ENCODE measurements around the gene CES4A. TPM values are rescaled to one million over a fixed set of nuclear protein-coding genes. Genes with fewer than 3 reads are reported as not detected.
A peak's percentile ranks its signal among the peaks of the same experiment; 100 is the strongest.
"Not testable (repeated sequence)": the region's sequence is repeated elsewhere in the genome, so short reads cannot be mapped to it uniquely, and the experiment has no call there.

CES4A gene
- total RNA-seq, 1 experiment from 2014 or later = 0.45 TPM

DNA sequence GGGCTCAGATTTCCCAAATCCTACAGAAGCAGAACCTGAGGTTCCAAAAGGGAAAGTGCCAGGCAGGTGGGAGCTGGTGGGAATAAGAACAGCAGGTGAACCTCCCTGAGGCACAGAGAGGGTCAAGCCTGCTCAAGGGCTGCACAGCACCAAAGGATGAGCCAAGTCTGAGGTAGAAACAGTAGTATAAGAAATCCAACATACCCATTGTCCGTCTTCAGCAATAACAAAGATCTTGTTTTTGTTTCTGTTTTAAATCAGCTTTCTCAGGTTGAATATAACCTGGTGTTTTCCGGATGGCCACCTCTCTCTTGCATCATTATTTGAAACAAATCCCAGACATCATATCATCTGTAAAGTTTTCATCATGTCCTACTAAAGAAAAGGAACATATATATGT, 38.0 kb upstream of the CES4A start:
- H3K36me3 ChIP-seq (replicated peaks; ENCODE audit: control insufficient read depth, insufficient read depth, low read length) = no peaks in the 10 kb centered on the region
- peaks cover 26% of the 10 kb centered on the region; the same call in 1 of the 2 replicates for H3K27me3 ChIP-seq (ENCODE audit: control insufficient read depth, insufficient read depth, low read length)
- H3K4me3 ChIP-seq (ENCODE audit: insufficient read depth, low read depth, low read length) = no peak overlapping the region
- no peak for DNase-seq

GRCh38 chr16:66950971-66951790, 37.2 kb upstream of the CES4A start:
- DNase-seq = no peak
- no peak overlapping the region for H3K4me3 ChIP-seq (ENCODE audit: insufficient read depth, low read depth, low read length)

DNA sequence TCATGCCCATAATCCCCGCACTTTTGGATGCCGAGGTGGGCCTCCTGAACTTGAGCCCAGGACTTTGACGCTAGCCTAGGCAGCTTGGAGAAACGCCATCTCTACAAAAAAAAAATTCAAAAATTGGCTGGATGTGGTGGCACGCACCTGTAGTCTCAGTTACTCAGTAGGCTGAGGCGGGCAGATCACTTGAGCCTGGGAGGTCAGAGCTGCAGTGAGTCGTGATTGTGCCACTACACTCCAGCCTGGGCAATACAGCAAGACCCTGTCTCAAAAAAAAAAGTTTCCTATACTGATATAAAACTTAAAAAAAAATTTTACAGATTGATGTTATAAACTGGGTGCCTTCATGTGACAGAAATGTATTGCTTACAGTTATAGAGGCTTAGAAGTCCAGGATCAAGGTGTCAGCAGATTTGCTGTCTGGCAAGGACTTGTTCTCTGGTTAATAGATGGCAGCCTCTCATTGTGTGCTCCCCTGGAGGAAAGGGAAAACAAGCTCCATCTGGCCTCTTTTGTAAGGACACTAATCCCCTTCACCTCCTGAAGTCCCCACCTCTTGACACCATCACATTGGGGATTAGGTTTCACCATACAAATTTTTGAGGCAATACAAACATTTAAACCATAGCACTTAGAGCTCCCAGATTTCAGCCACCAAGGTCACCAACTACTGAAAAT, 35.8 kb upstream of the CES4A start:
- H3K4me3 ChIP-seq (ENCODE audit: insufficient read depth, low read depth, low read length) = no peak overlapping the region
- no peak for DNase-seq
- no peaks in the 10 kb centered on the region for H3K36me3 ChIP-seq (replicated peaks; ENCODE audit: control insufficient read depth, insufficient read depth, low read length)
- H3K27me3 ChIP-seq (ENCODE audit: control insufficient read depth, insufficient read depth, low read length) = peaks cover 22% of the 10 kb centered on the region; the same call in 1 of the 2 replicates

More at GRCh38 chr16:66950971-66951790, 37.2 kb upstream of the CES4A start:
- Histone ChIP-seq H3K36me3 (replicated peaks; ENCODE audit: control insufficient read depth, insufficient read depth, low read length) (no peaks in the 10 kb centered on the region), H3K27me3 (ENCODE audit: control insufficient read depth, insufficient read depth, low read length) (peaks cover 26% of the 10 kb centered on the region; the same call in 1 of the 2 replicates)

GRCh38 chr16:66953462-66954096, 34.8 kb upstream of the CES4A start:
- Histone ChIP-seq H3K36me3 (replicated peaks; ENCODE audit: control insufficient read depth, insufficient read depth, low read length) (no peaks in the 10 kb centered on the region), H3K27me3 (ENCODE audit: control insufficient read depth, insufficient read depth, low read length) (peaks cover 12% of the 10 kb centered on the region; the same call in 1 of the 2 replicates), H3K4me3 (ENCODE audit: insufficient read depth, low read depth, low read length) (no peak overlapping the region)
- no peak for DNase-seq

- Histone ChIP-seq H3K4me3 (ENCODE audit: insufficient read depth, low read depth, low read length) (no peak overlapping the region), H3K27me3 (ENCODE audit: control insufficient read depth, insufficient read depth, low read length) (peaks cover 6% of the 10 kb centered on the region; the same call in 1 of the 2 replicates), H3K36me3 (replicated peaks; ENCODE audit: control insufficient read depth, insufficient read depth, low read length) (no peaks in the 10 kb centered on the region)
- peak; percentile 82 for DNase-seq
Observed at GRCh38 chr16:66954097-66954659, 34.2 kb upstream of the CES4A start.

GRCh38 chr16:66955363-66956153, 32.8 kb upstream of the CES4A start:
- not testable (repeated sequence) for H3K4me3 ChIP-seq (ENCODE audit: insufficient read depth, low read depth, low read length); H3K27me3 ChIP-seq (ENCODE audit: control insufficient read depth, insufficient read depth, low read length); H3K36me3 ChIP-seq (replicated peaks; ENCODE audit: control insufficient read depth, insufficient read depth, low read length); DNase-seq

DNA sequence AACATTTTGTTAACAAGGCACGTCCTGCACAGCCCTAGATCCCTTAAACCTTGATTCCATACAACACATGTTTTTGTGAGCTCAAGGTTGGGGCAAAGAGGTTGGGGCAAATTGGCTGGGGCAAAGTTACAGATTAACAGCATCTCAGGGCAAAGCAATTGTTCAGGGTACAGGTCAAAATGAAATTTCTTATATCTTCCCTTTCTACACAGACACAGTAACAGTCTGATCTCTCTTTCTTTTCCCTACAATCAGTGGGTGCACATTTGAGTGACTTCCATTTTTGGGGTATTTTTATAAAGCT, 32.3 kb upstream of the CES4A start:
- H3K4me3 ChIP-seq (ENCODE audit: insufficient read depth, low read depth, low read length); DNase-seq; H3K36me3 ChIP-seq (replicated peaks; ENCODE audit: control insufficient read depth, insufficient read depth, low read length); H3K27me3 ChIP-seq (ENCODE audit: control insufficient read depth, insufficient read depth, low read length): not testable (repeated sequence)

DNA sequence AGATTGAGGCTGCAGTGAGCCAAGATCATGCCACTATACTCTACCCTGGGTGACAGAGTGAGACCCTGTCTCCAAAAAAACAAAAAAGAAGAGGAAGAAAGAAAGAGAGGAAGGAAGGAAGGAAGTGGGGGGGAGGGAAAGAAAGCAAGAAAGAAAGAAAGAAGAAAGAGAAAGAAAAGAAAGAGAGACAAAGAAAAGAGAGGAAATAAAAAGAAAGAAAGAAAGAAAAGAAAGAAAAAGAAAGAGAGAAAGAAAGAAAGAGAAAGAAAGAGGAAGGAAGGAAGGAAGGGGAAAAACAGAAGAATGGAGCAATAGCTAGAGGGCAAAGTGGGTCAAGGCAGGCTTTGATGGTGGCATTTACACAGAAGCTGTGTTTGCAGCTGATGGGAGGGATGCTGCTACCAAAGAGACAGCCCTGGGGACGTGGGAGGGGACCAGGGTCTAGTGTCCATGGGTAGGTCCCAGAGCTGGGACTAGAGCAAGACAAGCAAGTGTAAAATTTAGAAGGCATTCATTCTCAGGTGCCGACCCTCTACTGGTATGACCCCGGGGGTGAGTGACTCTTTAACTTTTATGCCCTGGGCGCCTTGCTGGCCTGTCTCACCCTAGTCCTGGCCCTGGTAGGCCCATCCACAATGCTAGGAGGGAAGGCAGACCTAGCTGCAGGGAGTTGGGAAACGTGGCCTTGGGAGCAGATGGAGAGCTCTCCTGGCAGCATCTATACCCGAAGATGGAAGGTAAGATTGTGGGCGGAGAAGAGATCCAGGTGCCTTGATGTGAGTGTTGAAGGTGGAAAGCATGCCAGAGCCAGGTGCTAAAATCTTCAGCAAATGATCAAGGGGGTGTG, 29.3 kb upstream of the CES4A start:
- no peaks in the 10 kb centered on the region for H3K27me3 ChIP-seq (ENCODE audit: control insufficient read depth, insufficient read depth, low read length)
- H3K36me3 ChIP-seq (replicated peaks; ENCODE audit: control insufficient read depth, insufficient read depth, low read length) = no peaks in the 10 kb centered on the region
- no peak for DNase-seq
- no peak overlapping the region for H3K4me3 ChIP-seq (ENCODE audit: insufficient read depth, low read depth, low read length)

- H3K4me3 ChIP-seq (ENCODE audit: insufficient read depth, low read depth, low read length) = no peak overlapping the region
- no peaks in the 10 kb centered on the region for H3K36me3 ChIP-seq (replicated peaks; ENCODE audit: control insufficient read depth, insufficient read depth, low read length)
- no peaks in the 10 kb centered on the region for H3K27me3 ChIP-seq (ENCODE audit: control insufficient read depth, insufficient read depth, low read length)
- DNase-seq = no peak
Observed at GRCh38 chr16:66959704-66960161, 28.7 kb upstream of the CES4A start.

- Histone ChIP-seq H3K36me3 (replicated peaks; ENCODE audit: control insufficient read depth, insufficient read depth, low read length) (no peaks in the 10 kb centered on the region), H3K4me3 (ENCODE audit: insufficient read depth, low read depth, low read length) (no peak overlapping the region), H3K27me3 (ENCODE audit: control insufficient read depth, insufficient read depth, low read length) (no peaks in the 10 kb centered on the region)
- no peak for DNase-seq
Observed at GRCh38 chr16:66960270-66960669, 28.1 kb upstream of the CES4A start.

- Histone ChIP-seq H3K4me3 (ENCODE audit: insufficient read depth, low read depth, low read length) (peak within 1 kb of the TSS; percentile 23; the same call in 1 of the 2 replicates), H3K27me3 (ENCODE audit: control insufficient read depth, insufficient read depth, low read length) (0 out of 2 replicates have a peak, but pooled peaks cover 1% of the 10 kb centered on the region)
Observed at GRCh38 chr16:66961065-66961744, 27.2 kb upstream of the CES4A start, which contains the start of gene CES3. CES3 (plus strand) TSS chr16:66961266; CDS start chr16:66961308, 42 bp downstream.

GRCh38 chr16:66961914-66962313, 26.5 kb upstream of the CES4A start:
- no peak for DNase-seq
- Histone ChIP-seq H3K4me3 (ENCODE audit: insufficient read depth, low read depth, low read length) (no peak overlapping the region), H3K36me3 (replicated peaks; ENCODE audit: control insufficient read depth, insufficient read depth, low read length) (no peaks in the 10 kb centered on the region), H3K27me3 (ENCODE audit: control insufficient read depth, insufficient read depth, low read length) (0 out of 2 replicates have a peak, but pooled peaks cover 1% of the 10 kb centered on the region)

More at GRCh38 chr16:66961065-66961744, 27.2 kb upstream of the CES4A start, which contains the start of gene CES3:
- DNase-seq = peak; percentile 89
- no peaks in the 10 kb centered on the region for H3K36me3 ChIP-seq (replicated peaks; ENCODE audit: control insufficient read depth, insufficient read depth, low read length)
